Effector memory CD4-positive, alpha-beta T cell (primary cell): ENCODE results near the gene DPP10.

Source experiments
- DNase-seq, 3 donors: peaks; one replicate each; pipeline ENCODE4 v3.0.0-alpha.2; 2020
- H3K27ac ChIP-seq: 2 replicates; pipeline ENCODE4 v1.7.0; 2013; ENCODE audit warnings: mild to moderate bottlenecking, low read length, moderate library complexity; ENCODE audit not compliant: insufficient read depth, poor library complexity, severe bottlenecking
- H3K27me3 ChIP-seq: replicated peaks from 2 replicates; pipeline ENCODE4 v1.7.0; 2013; ENCODE audit warnings: mild to moderate bottlenecking, low read length; ENCODE audit not compliant: insufficient read depth, control insufficient read depth, poor library complexity, severe bottlenecking
- H3K36me3 ChIP-seq: 2 replicates; pipeline ENCODE4 v1.7.0; 2013; ENCODE audit warnings: mild to moderate bottlenecking, low read length, moderate library complexity; ENCODE audit not compliant: control insufficient read depth, insufficient read depth
- H3K4me1 ChIP-seq: 2 replicates; pipeline ENCODE4 v1.7.0; 2013; ENCODE audit warnings: low read length, mild to moderate bottlenecking; ENCODE audit not compliant: control insufficient read depth, insufficient read depth, poor library complexity, severe bottlenecking
- H3K4me3 ChIP-seq: 2 replicates; pipeline ENCODE4 v1.7.0; 2013; ENCODE audit warnings: low read length, low read depth, mild to moderate bottlenecking; ENCODE audit not compliant: insufficient read depth, poor library complexity, severe bottlenecking
- H3K9me3 ChIP-seq: 2 replicates; pipeline ENCODE4 v1.7.0; 2013; ENCODE audit warnings: mild to moderate bottlenecking, low read length, moderate library complexity; ENCODE audit not compliant: control insufficient read depth

DPP10 gene

DNA sequence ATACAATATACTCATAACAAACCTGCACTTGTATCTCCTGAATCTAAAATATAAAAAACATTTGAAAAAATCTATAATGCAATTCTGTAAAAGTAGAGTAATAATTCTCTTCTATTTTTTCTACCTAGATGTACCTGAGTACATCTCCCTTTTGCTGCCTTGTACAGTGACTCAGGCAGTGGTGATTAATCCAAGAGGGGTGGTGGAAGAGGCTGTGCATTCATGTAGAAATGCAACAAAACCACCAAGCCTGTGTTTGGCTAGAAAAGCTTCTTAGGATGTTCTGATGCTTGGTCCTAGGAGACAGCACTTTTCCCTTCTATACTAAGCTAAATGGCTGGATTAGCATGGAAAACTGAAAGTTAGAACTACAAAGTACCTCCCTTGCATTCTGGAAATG, 245.8 kb downstream of the DPP10 start:
- DNase-seq: no peak

GRCh38 chr2:114698520-114698919, 256.1 kb downstream of the DPP10 start:
- Histone ChIP-seq H3K4me3 (no peak overlapping the region), H3K36me3 (no peaks in the 10 kb centered on the region), H3K9me3 (no peaks in the 10 kb centered on the region), H3K27ac (no peak overlapping the region), H3K4me1 (no peaks in the 10 kb centered on the region), H3K27me3 (no peaks in the 10 kb centered on the region)
- no peak for DNase-seq

More for the DNA sequence above, 245.8 kb downstream of the DPP10 start:
- Histone ChIP-seq H3K27me3 (no peaks in the 10 kb centered on the region), H3K9me3 (no peaks in the 10 kb centered on the region), H3K36me3 (no peaks in the 10 kb centered on the region), H3K4me3 (no peak overlapping the region), H3K4me1 (no peaks in the 10 kb centered on the region), H3K27ac (no peak overlapping the region)

DNA sequence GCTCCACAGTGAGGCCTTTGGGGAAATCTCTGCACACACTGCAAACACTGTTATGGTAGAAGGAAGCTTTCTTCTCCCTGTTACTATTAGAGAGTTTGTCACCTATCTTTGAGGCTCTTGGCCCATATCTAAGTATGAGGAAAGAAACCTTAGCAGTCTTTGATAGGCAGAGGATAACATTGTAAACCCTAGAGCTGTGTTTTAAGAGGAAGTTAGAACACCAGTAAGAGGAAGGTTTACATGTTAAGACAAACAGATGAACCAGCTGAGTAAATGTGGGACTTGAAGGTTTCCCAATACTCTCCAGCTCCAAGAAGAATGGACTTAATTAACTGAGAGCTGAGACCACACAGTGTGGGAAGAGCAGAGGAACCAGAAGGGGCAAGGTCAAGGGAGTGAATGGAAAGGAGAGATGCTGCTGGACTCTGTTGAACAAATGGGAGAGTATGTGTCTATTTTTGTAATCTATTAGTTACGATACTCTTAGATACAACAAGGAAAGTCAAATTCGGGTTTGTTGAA, 257.0 kb downstream of the DPP10 start:
- Histone ChIP-seq H3K27ac (no peak overlapping the region), H3K4me1 (no peaks in the 10 kb centered on the region), H3K27me3 (no peaks in the 10 kb centered on the region), H3K4me3 (no peak overlapping the region), H3K36me3 (no peaks in the 10 kb centered on the region), H3K9me3 (no peaks in the 10 kb centered on the region)
- no peak for DNase-seq

DNA sequence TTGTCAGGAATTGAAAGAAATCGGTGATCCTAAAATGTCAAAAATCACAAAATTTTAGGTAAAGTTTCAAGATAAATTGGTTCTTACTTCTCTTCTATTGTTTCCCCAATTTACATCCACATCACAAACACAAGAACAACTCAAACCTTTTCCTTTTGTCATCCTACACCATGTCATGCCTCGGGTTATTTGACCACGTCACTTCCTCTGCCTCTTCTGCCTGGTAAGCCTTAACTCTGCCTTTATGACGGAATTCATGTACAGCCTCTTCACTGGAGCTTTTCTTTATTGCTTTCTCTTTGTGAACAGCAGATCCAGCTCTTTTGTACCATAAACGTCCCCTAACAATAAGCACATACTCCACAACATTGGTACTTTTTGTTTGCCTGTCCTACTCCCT, 258.0 kb downstream of the DPP10 start:
- Histone ChIP-seq H3K4me1 (no peaks in the 10 kb centered on the region), H3K27ac (no peak overlapping the region), H3K4me3 (no peak overlapping the region), H3K36me3 (no peaks in the 10 kb centered on the region), H3K27me3 (no peaks in the 10 kb centered on the region), H3K9me3 (no peaks in the 10 kb centered on the region)
- DNase-seq: no peak

GRCh38 chr2:114709936-114710850, 267.8 kb downstream of the DPP10 start:
- Histone ChIP-seq H3K27me3 (no peaks in the 10 kb centered on the region), H3K4me3 (no peak overlapping the region), H3K27ac (no peak overlapping the region), H3K9me3 (no peaks in the 10 kb centered on the region), H3K4me1 (no peaks in the 10 kb centered on the region), H3K36me3 (no peaks in the 10 kb centered on the region)
- DNase-seq: no peak

DNA sequence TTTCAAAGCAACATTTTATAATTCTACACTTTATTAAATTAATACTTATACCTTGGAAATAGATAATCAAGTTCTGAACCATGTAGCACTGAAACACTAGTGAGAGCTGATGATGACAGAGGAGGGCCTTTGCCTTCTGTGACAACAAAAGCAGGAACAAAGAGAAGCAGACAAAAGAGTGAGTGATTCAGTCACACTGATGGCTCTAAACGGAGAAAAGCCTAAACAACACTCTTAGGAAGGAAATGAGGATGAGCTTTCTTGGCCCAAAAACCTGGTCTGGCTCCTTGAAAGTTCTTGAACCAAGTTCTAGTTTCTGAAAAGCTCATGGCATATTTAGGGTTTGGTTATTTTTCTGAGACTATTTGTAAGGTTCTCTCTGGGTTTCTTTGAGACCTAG, 271.9 kb downstream of the DPP10 start:
- no peak for DNase-seq
- Histone ChIP-seq H3K9me3 (no peaks in the 10 kb centered on the region), H3K27ac (no peak overlapping the region), H3K4me3 (no peak overlapping the region), H3K27me3 (no peaks in the 10 kb centered on the region), H3K4me1 (no peaks in the 10 kb centered on the region), H3K36me3 (no peaks in the 10 kb centered on the region)

DNA sequence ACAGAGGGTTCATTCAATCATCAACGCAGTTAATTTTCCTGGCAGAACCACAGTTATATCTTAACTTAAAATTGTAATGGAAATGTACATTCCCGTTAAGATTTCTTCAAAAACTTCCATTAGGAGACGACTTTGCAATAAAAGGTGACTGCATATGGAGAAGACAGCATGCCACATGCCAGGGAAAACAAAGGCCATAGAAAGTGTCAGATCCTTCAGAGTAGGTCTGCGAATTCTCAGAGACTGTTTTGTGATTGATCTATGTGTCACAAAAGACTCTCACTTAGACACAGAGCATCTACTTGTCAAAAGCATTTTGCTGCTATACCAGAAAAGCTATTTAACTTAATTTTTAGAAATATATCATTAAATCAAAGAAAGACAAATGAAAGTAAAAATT, 274.6 kb downstream of the DPP10 start:
- DNase-seq: no peak
- no peaks in the 10 kb centered on the region for H3K27me3 ChIP-seq
- no peaks in the 10 kb centered on the region for H3K4me1 ChIP-seq
- no peak overlapping the region for H3K27ac ChIP-seq
- no peaks in the 10 kb centered on the region for H3K9me3 ChIP-seq
- H3K4me3 ChIP-seq: no peak overlapping the region
- H3K36me3 ChIP-seq: no peaks in the 10 kb centered on the region

- H3K36me3 ChIP-seq: no peaks in the 10 kb centered on the region
- no peaks in the 10 kb centered on the region for H3K9me3 ChIP-seq
- H3K27me3 ChIP-seq: no peaks in the 10 kb centered on the region
- H3K4me3 ChIP-seq: no peak overlapping the region
- H3K4me1 ChIP-seq: no peaks in the 10 kb centered on the region
- no peak for DNase-seq
- H3K27ac ChIP-seq: no peak overlapping the region
Measured at GRCh38 chr2:114724454-114724853, 282.0 kb downstream of the DPP10 start.

DNA sequence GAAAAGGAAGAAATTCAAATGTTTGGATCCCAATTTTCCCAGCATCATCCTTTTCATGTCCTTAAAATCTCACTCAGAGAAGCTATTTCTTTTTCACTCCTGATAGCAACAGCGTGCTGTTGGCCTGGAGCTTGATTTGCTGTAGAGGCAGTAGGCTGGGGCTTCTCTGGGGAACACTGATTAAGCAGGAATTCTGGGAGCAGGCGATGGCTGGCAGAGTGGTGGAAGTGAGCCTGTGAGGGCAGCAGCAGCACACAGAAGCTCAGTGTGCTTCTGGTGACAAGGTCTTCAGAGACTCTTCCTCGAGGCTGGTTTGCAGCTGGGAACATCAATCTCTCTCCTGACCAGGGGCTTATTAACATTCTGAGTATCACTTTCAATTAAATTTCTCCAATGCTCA, 284.6 kb downstream of the DPP10 start:
- H3K4me3 ChIP-seq: no peak overlapping the region
- no peaks in the 10 kb centered on the region for H3K9me3 ChIP-seq

GRCh38 chr2:114728372-114728771, 285.9 kb downstream of the DPP10 start:
- Histone ChIP-seq H3K36me3 (no peaks in the 10 kb centered on the region), H3K4me3 (no peak overlapping the region), H3K27ac (no peak overlapping the region), H3K27me3 (no peaks in the 10 kb centered on the region), H3K9me3 (no peaks in the 10 kb centered on the region), H3K4me1 (no peaks in the 10 kb centered on the region)
- no peak for DNase-seq

More for the DNA sequence above, 284.6 kb downstream of the DPP10 start:
- H3K36me3 ChIP-seq: no peaks in the 10 kb centered on the region
- DNase-seq: no peak
- H3K27me3 ChIP-seq: no peaks in the 10 kb centered on the region
- no peaks in the 10 kb centered on the region for H3K4me1 ChIP-seq
- H3K27ac ChIP-seq: no peak overlapping the region
